Measurements from ENCODE around the gene MAP7D1.
"Not testable (repeated sequence)": the region's sequence is repeated elsewhere in the genome, so short reads cannot be mapped to it uniquely, and the experiment has no call there.

The MAP7D1 gene

DNA sequence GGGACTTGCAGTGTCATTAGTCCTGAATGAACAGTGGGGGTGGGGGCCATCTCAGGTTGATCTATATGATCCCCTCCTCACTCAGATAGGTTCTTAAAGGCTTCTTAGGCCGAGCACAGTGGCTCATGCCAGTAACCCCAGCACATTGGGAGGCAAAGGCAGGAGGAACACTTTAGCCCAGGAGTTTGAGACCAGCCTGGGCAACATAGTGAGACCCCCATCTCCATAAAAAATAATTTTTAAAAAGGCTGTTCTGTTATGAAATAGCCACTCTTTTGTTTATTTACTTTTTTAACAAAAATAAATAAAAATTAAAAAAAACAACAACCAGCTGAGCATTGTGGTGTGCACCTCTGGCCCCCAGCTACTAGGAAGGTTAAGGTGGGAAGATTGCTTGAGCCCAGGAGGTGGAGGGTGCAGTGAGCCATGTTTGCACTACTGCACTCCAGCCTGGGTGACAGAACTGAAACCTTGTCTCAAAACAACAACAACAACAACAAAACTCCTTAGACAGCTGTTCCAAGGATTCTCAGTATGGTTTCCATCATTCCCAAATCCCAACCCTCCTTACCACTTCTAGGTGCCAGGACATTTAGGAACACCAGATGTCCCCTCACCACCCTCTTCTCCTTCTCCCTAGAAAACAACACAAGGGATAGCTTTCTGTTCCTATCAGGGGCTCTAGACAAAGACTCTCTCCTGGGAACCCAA lies 4.7 kb upstream of the MAP7D1 start:
- no peak for DNase-seq (ENCODE audit: low read depth in 1 of 2, low spot score in 1 of 2)

DNA sequence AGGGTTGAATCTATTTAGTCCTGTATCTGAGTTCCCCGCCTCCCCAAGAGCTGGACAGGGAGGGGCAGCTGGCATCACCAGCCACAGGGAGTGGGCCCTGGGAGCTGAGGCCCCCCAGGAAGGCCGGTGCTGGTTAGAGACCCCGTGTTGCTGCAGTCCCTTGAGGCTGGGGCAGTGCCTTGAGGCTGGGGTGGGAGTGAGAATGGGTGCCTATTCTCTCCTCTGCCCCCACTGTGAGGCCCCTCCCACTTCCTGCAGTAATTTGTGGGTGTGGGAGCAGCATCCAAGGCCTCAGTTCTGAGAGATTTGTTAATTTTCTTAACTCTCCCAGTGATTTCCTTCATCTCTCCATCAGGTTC lies 4.1 kb upstream of the MAP7D1 start:
- no peak for DNase-seq (ENCODE audit: low read depth in 1 of 2, low spot score in 1 of 2)

DNA sequence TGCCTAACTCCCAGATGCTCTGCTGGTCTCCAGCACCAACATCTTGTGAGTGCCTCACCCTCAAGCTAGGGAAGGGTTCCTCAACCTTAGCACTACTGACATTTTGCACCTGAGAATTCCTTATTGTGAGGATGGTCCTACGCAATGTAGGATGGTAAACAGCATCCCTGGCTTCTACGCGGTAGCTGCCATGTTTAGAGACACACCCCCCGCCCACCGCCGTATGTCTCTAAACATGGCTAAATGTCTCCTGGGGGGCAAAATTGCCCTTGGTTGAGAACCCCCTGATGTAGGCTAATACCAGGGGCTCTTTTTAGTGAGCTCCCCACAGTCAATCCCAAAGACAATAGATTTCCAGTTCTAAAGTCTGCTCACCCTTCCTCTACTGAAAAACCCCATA lies 2.5 kb upstream of the MAP7D1 start:
- no peak for DNase-seq (ENCODE audit: low read depth in 1 of 2, low spot score in 1 of 2)

DNA sequence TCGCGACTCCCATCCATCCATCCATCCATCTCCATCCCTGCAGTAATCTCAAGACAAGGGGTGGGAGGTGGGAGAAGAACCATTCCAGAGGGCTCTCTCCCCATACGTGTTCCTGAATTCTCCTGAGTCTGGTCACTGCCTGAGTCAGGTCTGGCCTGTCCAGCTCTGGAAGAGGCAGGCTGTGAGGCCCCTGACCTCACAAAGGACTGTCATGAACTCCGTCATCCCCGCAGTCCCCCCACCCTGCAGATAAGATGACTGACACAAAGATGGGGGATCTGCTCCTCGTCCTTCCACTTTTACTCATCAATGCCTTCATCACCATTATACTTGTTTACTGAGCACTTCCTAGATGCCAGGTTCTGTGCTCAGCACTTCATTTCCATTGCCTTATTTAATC lies 1.6 kb upstream of the MAP7D1 start:
- DNase-seq (ENCODE audit: low read depth in 1 of 2, low spot score in 1 of 2) = no peak

DNA sequence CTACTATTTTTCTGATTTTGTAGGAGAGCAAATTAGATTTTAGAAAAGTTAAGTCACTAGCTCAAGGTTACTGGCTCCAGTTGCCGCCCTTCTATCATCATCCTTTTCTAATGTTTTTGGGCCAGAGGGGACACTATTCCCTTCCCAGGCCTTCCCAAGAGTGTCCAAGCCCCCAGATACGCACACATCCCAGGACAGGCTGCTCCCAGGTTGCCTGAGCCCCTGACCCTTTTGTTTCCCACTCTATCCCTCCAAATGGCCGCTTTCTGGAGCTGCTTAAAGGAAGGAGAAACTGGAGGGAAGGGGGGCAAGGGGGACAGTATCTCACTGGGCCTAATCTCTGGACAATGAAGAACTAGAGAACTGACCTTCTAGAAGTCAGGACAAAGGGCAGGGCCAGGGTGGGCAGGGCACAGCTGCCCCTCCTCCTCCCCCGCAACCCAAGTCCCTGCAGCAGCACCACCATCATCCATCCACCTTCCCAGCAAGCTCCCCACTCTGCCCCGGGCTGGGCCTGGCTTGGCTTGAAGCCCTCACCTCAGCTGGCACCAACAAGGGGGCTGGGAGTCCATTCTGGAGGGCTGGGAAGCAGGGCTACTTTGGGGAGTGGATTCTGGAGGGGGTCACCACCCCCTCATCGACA lies 1.1 kb upstream of the MAP7D1 start:
- DNase-seq (ENCODE audit: low read depth in 1 of 2, low spot score in 1 of 2) = no peak

DNA sequence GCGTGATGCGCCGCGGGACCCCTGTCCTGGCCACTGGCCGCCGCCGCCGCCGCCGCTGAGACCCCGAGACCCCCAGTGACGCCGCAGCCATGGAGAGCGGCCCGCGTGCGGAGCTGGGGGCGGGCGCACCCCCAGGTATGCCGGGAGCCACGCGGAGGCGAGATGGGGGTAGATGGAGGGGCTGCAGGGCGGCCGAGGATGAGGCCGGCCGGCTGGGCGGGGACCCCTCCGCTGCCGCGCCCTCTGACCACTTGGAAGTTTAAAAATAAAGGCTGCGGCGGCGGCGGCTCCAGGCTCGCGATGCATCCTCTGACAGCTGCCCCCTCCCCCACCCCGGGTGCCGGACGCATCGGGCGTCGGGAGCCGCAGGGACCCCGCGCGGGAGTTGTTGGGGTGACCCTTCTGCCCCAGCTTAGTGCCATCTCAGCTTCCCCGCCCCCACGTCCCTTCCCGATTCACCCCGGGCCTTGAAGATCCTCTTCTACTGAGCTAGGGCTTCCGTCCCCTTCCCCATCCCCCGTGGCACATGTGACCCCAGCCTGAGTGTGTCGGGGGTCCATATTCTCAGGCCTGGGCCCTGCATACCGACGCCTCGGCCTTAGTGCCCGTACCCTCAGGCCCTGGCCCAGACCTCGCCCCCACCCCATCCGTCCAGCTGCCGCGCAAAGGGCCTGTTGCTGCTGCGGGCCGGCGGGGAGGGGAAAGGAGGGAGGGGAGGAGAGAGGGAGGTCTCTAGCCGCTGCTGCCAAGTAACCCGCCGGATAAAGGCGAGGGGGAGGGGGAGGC lies 562 bp downstream of the MAP7D1 start:
- peak; percentile 24 to 43 for DNase-seq (ENCODE audit: low read depth in 1 of 2, low spot score in 1 of 2)

DNA sequence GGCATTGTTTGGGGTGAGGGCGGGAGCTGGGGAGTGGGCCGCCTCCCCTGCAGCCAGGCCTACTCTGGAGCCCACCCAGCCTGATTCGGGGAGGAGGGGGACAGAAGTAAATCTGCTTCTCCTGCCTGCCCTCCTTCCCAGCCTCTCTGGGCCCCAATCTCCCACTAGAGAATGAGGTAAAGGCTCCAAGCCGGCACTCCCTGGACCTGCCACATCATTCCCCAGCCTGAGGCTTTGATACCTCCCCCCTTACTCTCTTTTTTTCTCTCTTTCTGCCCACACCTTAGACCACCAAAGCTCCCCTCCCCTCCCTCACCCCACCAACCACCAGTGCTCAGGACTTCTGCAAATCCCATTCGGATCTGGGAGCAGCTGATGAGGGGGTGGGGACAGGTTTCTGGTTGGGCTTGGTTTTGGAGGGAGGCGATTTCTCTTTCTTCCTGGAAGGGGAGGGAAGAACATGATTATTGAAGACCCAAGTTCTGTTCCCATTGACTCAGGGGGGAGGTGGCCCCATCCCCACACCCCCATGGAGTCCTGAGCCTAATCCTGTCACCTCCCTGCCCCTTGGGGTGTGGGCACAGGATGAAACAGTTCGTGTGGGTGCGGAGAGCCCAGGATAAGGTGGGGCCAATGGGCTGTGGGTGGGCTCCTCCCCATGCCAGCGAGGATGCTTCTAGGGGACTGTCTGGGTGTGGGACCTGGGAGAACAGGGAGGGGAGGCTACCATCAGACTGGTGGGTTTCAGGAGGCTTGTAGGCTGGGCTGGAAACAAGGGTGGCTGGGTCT lies 1.3 kb downstream of the MAP7D1 start:
- no peak for DNase-seq (ENCODE audit: low read depth in 1 of 2, low spot score in 1 of 2)

DNA sequence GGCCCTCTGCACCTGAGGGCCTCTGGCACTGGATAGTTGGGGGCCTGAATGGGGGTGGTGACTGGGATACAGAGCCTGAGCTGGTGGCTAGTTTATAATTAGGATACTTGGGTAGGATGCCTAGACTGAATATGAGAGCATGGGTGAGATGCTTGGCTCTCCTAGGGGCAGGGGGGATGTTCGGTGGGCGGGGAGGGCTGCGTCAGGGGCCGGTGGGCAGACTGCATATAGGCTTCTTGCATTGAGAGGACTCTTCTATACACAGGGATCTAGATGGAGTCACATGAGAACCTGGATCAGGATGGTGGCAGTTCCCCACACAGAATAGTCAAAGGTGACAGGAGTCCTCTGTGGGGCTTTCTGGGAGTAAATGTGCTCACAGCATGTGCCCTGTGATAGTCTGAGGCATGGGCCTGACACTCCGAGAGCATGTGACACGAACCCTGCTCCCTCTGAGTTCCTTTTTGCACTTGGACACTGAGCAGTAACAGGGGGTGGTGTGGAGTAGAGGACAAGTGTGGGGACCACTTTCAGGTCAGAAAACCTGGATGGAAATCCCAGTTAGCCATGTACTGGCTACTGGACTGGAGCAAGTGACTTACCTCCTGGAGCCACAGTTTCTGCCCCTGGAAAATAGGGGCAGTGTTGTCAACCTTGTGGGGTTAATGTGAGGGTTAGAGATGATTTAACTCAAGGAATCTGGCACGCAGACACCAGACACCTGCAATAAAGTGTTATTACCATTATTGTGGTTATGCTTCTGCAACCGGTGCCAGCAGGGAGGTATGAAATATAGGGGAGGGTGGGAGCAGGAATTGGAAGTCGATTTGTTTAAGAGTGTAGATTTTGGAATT lies 2.2 kb downstream of the MAP7D1 start:
- no peak for DNase-seq (ENCODE audit: low read depth in 1 of 2, low spot score in 1 of 2)

DNA sequence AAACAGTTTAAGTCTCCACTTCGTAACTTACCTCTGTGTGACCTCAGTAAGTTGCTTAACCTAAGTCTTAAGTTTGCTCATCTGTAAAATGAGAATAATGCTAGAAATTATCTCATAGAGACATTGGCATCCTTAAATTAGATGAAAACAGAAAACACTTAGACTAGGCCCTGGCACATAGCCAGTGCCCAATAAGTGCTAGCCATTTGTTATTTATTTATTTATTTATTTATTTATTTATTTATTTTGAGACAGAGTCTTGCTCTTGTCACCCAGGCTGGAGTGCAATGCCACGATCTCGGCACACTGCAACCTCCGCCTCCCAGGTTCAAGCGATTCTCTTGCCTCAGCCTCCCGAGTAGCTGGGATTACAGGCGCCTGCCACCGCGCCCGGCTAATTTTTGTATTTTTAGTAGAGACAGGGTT lies 2.9 kb downstream of the MAP7D1 start:
- DNase-seq (ENCODE audit: low read depth in 1 of 2, low spot score in 1 of 2) = not testable (repeated sequence)

DNA sequence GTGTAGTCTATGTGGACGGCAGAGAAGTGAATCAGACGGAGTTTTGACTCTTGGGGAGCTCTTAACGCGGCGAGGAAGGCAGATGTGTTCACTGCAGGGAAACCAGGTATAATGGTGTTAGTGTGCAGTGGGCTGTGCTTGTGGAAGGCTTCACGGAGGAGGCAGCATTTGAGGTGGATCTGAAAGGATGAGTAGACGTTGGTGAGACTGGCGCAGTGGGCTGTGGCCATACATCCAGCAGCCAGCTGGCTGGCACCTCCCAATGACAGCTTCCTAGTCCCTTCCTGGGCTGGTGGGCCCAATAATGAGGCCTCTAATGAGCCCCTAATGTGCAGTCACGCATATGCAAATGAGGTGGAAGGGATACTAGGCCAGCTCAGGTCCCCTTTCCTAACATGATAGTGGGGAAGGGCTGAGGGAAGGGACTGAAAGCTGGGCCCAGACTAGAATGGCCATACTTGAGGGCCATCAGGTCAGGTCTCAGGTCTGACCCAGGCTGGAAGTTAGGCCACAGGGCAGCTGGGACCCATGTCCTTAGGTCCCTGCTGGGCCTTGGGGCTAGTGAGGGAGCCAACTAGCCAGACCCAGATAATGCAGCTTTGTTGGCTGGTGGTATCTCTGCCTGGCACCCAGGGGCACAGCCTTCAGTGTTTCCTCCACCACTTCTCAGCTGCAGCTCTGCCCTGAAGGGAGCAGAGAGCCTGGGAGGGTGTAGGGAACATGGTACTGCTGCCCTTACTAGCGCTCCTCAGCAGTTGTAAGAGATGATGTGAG lies 3.8 kb downstream of the MAP7D1 start:
- DNase-seq (ENCODE audit: low read depth in 1 of 2, low spot score in 1 of 2) = no peak

DNA sequence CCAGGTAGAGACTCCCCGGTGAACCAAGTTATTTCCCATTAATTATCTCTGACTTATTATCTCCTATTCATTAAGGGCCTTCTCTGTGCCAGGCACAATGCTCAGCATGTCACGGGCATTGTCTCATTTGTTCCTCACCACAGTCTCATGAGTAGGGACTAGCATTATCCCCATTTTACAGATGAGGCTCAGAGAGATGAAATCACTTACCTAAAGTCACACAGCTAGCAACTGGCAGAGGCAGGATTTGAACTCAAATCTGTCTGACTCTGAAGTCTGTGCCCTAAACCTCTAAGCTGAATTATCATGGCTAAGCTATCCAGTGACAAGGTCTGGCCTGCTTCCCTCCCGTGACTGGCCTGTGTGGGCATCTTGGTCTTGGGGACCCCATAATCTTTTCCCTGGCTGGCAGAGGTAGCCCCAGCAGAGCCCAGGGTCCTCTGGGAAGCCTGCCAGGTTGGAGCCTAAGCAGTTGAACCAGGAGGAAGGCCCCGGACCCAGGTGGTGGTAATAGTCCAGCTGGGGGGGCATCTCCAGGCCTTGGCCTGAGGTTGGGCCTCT lies 4.5 kb downstream of the MAP7D1 start:
- DNase-seq (ENCODE audit: low read depth in 1 of 2, low spot score in 1 of 2) = no peak

DNA sequence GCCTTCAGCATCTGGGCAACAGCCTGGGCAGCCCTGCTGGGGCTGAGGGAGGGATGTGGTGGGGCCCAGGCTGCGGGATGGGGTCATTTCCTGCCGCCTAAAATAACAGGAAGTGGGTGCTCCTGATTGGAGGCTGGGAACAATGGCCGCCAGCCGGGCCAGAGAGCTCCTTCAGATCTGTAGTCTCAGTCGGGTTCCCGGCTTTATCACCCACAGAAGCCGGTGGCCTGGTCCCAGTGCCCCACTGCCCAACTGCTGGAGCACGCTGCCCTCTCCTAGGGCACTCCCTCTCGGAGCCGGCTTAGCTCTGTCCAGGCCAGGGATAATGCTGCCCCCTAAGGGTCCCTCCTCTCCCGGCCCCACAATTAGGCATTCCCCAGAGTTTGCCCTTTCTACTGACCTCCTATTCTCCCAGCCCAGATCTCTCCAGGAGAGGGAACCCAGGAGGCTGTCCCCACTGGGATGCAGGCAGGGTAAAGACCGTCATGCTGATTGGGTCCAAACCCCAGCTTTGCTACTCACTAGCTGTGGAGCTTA lies 5.1 kb downstream of the MAP7D1 start:
- peak in 1 of 2 donors; percentile 23 for DNase-seq (ENCODE audit: low read depth in 1 of 2, low spot score in 1 of 2)

DNA sequence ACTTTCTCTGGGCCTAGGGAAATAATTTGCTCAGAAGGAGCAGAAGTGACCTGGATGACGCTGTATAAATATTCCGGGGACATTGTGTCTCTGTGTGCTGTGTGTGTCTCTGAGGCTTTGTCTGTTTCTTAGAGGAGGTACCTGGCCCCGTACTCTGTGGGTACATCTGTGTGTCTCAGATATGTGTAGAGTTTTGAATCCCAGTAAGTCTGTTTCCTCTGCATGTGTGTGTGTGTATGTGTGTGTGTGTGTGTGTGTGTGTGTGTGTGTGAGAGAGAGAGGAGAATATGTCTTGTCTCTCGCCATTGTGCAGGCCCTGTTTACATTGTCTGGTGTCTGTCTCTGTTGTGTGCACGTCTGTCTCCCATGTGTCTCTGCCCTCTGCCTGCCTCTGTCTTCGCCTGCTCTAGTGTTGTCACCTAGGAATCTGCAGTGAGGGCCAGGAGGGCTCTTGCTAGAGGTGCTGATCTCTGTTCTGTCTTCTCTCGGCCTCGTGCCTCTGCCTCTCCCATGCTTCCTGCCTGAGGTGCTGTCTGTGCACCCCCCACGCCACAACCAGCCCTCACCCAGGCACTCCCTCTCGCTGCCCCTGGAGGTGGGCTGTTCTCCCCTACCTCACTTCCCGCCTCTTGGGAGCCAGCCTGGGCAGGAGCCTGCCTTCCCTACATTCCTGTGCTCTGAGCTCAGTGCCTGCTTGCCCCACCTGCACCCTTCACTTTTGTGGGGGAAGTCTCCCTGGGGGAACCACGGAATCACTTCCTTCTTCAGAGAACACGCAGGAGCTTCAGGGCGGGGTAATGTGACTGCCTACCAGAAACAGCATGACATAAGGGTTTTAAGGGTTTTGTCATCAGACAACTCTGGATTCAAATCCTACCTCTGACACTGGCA lies 5.9 kb downstream of the MAP7D1 start:
- DNase-seq (ENCODE audit: low read depth in 1 of 2, low spot score in 1 of 2) = no peak

DNA sequence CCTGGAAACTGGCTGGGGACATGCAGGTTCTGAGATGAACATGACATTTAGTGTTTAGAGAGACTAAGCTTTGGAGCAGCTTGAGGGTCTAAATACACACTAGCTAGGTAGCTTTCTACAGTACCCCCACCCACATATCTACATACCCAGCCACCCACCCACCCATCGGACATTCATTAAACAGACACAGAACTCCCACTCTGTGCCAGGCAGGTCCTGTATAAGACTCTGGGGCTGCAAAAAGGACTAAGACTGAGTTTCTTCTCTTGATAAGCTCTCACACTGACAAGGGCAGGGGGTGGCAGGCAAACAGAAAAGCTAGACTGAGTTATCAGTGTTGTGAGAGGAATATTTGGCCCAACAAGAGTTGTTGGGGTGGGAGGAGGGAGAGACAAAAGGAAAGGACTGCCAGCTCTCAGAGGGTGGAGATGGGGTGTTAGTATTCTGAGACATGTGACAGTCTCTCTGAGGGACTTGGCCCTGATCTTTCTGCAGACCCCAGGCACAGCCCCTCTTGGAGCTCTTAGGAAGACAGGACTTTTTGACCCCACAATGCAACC lies 6.8 kb downstream of the MAP7D1 start:
- no peak for DNase-seq (ENCODE audit: low read depth in 1 of 2, low spot score in 1 of 2)

DNA sequence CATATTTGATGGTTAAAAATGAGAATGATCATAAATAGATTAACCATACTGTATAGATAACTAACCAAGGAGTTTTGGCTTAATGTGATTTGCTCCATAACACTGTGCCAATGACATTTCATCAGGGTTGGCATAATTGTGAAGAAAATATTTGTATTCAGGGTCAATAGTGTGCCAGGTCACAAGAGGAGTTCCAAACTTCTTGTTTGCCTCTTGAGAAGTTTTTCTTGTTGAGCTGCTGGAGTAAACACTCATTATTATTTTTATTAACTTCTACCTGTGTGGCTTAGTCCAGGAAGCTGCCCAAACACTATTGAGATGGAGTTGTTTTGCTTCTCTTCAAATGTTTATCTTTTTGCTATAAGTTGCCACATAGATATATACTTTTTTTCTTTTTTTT lies 7.5 kb downstream of the MAP7D1 start:
- no peak for DNase-seq (ENCODE audit: low read depth in 1 of 2, low spot score in 1 of 2)

DNA sequence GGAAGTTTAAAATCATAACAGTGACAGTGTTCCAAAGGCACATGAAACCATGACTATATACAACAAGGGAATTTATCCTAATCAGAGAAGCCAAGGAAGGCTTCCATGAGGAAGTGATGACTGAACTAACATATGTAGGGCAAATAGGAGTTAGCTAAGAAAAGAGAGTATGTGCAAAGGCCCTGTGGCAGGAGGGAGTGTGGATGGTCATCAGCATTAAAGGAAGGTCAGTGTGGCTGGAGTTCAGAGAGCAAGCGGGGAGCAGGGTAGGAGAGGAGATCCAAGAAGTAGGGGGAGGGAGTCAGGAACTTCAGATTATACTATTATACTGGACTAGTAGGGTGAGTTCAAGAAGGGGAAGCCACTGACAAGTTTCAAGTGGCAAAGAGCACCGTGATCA lies 8.4 kb downstream of the MAP7D1 start:
- DNase-seq (ENCODE audit: low read depth in 1 of 2, low spot score in 1 of 2) = no peak

DNA sequence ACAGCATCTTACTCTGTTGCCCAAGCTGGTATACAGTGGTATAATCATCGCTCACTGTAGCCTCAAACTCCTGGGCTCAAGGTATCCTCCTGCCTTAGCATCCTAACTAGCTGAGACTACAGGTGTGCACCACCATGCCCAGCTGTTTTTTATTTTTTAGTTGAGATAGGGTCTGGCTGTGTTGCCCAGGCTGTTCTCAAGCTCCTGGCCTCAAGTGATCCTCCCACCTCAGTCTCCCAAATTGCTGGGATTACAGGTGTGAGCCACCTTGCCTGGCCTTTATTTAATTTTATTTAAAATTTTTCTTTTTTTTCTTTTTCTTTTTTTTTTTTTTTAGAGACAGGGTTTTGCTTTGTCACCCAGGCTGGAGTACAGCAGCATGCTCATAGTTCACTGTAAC lies 9.2 kb downstream of the MAP7D1 start:
- no peak for DNase-seq (ENCODE audit: low read depth in 1 of 2, low spot score in 1 of 2)

DNA sequence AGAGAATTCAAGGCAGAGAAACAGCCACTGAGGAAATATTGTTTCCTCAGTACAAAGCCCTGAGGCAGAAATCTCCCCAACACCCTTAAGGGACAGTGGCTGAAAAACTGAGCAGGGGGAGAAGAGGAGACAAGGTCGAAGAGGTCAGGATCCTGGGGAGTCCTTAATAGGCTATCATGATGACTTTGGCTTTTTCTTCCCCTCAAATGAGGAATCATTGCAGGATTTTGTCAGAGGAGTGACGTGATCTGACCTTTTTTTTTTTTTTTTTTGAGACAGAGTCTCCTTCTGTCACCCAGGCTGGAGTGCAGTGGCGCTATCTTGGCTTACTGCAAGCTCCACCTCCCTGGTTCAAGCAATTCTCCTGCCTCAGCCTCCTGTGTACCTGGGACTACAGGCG lies 10.2 kb downstream of the MAP7D1 start:
- DNase-seq (ENCODE audit: low read depth in 1 of 2, low spot score in 1 of 2) = no peak

Data from stimulated activated CD4-positive, alpha-beta T cell treated with anti-CD3 and anti-CD28 coated beads, Interleukin-15, amount 100 ng/mL, for 1 hour (primary cell).